Activated T-cell treated with anti-CD3 and anti-CD28 coated beads, Interleukin-2, amount 50 U/mL, for 1 hour (primary cell): Measurements from ENCODE around the gene FAM13A.
"Not testable (repeated sequence)": the region's sequence is repeated elsewhere in the genome, so short reads cannot be mapped to it uniquely, and the experiment has no call there.

Experiments used
- DNase-seq: peaks from one replicate; pipeline ENCODE4 v3.0.0-alpha.2; 2020

The FAM13A gene

DNA sequence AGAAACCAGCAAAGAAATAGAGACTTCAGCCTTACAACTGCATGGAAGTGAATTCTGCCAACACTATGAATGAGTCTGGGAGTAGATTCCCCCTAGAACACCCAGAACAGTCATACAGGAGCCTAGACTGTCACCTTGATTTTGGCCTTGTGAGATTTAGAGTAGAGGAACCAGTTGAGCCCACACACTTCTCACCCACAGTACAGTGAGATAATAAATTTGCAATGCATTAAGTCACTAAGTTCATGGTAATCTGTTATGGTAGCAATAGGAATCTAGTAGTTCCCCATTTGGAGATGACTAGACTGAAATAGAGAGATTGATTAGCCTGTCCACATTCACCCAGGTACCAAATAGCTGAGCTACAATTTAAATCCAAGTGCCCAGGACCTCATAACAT, 59.0 kb downstream of the FAM13A start:
- no peak for DNase-seq

DNA sequence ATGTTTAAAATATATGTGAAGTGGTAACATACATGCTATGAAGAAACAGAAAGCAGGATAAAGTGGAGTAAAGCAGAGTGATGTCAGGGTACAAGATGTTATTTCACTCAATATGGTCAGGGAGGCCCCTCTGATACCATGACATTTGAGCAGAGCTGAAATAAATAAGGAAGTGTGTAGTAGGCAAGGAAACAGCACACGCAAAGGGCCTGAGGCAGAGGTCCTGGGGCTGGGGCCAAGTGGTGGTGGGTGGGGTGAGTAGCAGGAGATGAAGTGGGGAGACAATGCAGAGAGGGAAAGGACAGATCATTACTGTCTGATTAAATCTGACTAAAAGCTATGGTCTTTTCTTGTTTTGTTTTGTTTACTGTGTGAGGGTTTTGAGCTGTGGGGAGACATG, 61.1 kb downstream of the FAM13A start:
- DNase-seq: no peak

DNA sequence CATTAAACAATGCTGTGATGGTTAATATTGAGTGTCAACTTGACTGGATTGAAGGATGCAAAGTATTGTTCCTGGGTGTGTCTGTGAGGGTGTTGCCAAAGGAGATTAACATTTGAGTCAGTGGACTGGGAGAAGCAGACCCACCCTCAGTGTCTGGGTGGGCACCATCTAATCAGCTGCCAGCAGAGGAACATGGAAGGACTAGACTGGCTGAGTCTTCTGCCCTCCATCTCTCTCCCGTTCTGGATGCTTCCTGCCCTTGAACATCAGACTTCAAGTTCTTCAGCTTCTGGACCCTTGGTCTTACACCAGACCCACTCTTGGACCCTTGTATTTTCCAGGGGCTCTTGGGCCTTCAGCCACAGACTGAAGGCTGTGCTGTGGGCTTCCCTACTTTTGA, 61.7 kb downstream of the FAM13A start:
- not testable (repeated sequence) for DNase-seq

DNA sequence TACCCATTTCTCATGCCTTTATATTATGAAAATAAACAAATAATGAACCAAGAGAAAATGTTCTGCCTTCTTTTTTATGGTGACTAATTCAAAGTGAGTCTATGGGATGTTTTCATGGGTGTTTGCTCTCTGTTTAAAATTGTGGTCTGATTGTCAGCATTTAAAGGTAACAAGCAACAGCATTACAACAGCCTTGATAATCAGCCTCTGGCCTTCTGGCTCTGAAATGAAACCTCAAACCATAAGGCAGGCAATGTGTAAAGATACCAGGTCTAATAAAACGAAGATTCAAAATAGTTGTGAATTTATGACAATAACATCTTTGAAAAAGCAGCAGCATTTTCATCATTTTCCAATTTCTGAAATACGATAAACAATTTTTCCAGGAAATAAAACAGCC, 63.7 kb downstream of the FAM13A start:
- no peak for DNase-seq

DNA sequence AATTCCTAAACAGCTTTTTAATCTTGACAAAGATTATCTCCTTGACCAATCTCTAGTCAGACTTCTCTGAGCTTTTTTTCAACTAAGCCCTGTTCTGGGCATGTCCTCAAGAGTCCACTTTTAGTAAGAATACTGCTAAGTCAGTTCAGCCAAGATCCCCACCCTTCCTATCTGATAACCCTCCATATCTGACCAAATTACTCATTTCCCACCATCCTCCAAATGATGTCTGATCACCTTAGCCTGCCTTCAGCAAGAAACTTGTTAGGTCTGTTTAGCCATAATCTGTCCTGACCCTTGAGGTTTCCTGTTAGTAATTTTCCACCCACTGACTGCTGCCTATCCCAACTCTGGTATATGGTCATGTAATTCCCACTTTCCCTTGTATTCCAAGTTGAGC, 65.2 kb downstream of the FAM13A start:
- no peak for DNase-seq

DNA sequence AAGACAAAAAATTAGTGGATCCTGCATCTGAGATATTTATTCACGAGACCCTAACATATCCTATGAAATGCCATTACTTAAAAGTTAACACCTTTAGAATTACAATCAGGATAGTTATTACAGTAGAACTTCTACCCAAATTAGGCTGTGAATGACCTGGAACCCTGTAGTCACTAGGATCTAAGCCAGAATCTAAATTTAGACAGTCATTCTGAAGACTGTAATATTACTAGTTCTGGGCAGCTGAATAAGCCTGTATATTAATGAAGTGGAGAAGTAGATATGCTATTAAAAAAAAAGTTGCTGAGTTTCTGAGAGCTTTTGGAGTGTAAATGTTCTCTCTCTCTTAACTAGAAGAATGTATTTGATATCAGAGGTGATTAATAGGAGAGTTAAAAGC, 67.0 kb downstream of the FAM13A start:
- DNase-seq: no peak

DNA sequence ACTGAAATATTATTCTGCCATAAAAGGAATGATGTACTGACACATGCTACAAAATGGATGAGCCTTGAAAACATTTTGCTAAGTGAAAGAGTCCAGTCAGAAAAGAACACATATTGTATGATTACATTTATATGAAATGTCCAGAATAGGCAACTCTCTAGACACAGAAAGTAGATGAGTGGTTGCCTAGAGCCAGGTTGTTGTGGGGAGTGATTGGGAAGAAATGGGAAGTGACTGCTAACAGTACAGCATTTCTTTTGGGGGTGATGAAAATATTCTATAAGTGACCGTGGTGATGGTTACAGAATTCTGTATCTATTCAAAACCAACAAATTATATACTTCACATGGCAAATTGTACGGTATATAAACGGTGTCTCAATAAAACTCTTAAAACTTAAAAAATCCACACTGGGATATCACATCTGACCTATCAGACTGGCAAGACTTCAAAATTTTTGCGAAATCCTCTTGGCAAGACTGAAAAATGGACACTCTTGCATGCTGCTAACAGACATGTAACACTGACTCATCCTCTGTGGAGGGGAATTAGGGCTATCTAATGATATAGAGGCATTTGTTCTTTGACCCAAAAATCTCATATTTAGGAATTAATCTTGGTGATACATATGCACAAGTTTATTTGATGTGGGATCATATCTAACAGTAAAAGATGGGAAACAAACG, 71.8 kb downstream of the FAM13A start:
- DNase-seq: no peak

DNA sequence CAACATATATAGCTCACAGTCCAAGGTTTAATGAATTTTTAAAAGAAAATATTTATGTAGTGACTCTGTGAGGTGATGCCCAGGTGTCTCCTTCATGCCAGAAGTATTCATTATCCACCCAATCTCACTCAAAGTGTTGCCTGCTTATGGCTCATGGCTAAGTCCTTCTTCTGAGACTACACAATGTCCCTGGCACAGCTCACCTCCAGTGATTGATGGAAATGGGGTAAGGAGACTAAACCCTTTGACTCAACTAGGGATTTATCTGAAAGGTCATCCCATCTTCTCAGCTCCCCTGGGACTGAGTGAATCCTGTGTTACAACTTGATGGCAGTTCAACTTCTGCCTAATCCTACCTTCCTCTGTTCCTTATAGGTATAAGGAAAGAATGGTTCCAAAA, 74.2 kb downstream of the FAM13A start:
- DNase-seq: no peak

DNA sequence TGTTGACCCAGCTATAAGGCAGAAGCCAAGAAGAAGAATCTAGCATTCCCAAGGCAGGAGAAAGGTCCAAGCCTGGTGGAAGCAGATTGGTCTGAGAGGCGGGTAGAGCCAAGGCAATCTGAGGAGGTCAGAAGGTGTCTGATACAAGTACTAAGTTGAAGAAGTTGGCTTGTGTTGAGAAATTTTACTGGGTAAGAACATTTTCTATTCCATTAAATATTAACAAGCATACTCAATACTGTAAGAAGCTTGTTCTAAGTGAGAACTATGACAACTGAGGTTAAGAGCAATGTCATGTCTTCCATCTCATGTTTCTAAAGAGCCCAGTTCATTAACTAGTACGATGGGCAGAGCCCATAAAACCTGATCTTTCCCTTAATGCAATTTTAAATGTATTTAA, 75.0 kb downstream of the FAM13A start:
- DNase-seq: no peak

DNA sequence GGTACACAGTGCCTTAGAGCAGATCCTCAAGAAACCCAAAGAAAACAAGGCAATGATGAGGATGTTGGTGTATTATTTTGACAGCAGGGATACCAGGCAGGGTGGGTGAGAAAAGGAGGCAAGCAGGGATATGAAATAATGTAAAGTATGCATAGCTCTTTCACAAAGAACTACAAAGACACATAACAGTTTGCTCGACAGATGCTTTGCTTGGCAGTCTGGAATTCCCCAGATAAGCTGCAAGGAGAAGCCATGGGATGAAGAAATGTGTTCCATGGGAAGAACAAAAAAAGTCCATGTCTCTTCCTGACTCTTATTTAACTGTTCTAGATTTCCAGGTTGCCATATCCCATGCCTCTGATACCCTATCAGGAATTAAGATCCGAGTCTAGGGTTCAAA, 75.4 kb downstream of the FAM13A start:
- no peak for DNase-seq

DNA sequence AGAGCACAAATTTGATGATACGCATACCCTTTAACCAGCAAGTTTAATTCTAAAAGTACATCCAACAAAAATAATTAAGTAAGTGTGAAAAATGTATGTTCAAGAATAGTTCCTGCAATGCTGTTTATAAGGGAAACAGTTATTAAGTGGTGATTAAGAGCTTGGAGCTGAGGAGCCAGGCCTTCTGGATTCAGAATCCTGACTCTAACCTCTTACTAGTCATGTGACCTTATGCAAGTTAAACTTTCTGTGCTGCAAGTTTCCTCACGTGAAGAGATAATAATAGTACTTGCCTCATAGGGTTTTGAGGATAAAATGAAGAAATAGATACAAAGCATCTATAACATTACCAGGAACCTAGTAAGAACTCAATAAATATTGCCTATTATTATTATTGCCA, 77.7 kb downstream of the FAM13A start:
- DNase-seq: no peak

DNA sequence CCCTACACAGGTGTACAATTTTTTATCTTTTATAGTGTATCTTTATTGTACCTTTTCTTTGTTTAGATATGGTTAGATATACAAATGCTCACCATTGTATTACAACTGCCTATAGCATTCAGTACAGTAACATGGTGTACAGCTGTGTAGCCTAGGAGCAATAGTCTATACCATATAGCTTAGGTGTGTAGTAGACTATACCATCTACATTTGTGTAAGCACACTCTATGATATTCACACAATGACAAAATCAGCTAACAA, 80.3 kb downstream of the FAM13A start:
- DNase-seq: no peak

DNA sequence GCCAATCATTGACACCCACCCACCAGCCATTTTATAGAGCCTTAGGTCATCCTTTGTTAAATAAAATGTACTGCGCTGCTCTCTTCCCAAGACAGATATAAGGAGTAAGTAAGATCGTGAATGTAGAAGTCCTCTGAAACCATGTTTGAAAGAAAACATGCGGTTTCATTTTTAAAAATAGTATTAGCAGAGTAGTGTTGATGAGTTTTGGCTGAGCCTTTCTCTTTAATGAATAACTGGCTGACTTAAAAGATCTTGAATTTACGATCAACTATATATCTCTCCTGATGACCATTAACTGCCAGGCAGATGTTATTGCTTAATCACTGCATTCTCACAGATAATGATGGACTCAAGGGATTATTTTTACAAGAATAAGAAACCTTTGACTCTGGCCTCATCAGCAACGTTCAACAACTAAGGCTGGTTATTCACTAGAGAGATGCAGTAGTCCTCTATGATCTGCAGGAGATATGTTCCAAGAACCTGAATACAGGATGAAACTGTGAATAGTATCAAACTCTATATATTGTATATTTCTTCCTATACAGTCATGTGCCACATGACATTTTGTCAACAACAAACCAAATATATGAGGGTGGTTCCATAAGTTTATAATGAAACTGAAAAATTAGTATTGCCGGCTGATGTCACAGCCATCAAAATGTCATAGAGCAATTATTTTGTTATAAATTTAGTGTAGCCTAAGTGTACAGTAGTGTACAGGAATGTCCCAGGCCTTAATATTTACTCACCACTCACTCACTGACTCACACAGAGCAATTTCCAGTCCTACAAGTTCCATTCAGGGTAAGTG, 80.8 kb downstream of the FAM13A start:
- no peak for DNase-seq

DNA sequence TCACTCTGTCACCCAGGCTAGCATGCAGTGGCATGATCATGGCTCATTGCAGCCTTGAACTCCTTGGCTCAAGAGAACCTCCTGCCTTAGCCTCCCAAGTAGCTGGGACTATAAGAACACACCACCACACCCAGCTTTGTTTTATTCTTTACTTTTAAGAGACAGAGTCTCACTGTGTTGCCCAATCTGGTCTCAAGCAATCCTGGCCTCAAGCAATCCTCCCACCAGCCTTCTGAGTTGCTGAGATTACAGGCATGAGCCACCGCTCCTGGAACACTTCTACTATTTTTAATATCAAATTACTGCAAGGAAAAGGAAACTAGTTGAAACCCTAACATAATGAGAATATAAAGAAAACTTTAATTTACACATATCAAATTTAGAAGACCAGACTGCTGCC, 85.4 kb downstream of the FAM13A start:
- no peak for DNase-seq

DNA sequence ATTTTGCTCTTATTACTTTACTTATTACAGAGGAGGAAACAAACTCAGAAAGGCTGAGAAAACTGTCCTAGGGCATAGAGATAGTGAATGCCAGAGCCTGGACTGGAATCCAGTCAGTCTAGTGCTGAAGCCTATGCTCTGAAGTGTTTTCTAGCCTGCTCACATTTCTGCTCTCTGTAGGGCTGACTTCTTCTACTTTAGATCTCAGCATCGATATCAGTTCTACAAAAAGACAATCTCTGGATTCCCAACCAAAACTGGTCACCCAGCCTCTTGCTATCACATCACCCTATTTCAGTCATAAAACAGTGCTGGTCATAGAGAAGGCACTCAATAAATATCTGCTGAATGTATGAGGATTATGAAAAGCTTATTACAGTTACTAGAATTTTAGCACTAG, 87.2 kb downstream of the FAM13A start:
- DNase-seq: no peak

DNA sequence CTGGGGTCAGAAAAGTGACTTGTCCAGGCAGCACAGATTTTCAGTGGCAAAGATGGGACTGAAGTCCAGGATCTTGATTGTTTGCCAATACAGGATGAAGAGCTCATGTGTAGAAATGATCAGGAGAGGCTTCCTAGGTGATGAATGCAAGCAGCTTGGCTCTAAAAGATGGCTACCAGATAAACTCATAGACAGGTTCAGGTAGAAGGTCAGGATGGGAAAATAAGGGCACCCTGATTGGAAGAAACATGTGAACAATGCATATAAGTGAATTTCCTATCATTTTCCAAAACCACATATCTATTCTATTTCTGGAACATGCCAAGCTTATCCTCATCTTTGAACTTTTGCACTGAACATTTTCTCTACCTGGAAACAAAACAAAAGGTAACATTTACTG, 87.7 kb downstream of the FAM13A start:
- no peak for DNase-seq

DNA sequence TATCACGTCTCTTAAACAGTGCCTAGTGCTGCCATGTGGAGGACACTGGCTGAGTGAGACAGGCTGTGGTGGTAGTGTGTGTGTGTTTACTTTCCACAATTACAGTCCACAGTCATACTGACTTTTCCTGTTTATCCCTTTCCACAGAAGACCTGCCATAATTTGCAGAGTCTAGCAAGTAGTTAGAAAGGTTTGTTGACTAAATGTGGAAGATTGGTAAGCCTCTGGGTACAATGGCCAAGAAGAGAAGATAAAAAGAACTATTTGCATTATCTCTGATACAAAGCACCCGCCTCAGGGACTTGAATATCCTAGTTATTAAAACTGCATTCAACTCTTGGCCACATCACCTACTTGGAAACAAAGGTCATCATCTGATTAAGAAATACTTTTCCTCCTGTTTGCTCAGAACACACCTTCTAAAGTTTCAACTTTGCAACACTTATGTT, 89.1 kb downstream of the FAM13A start:
- DNase-seq: no peak

DNA sequence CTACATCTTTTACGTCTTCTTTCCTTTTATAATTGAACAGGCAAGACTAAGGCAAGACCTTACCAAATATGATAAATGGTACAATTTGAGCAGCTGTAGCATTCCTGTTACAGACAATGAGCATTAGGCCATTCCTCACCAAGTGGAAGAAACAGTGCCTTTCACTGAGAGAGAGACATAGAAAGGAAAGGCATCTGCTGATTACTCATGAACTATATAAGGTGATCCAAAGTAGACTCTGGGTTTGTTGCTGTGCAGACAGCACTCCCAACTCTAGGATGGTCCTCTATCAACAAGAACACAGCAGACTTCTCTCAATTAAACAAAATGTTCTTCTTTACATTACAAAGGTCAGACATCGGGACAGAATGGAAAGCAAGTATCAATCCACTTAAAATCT, 91.9 kb downstream of the FAM13A start:
- no peak for DNase-seq

DNA sequence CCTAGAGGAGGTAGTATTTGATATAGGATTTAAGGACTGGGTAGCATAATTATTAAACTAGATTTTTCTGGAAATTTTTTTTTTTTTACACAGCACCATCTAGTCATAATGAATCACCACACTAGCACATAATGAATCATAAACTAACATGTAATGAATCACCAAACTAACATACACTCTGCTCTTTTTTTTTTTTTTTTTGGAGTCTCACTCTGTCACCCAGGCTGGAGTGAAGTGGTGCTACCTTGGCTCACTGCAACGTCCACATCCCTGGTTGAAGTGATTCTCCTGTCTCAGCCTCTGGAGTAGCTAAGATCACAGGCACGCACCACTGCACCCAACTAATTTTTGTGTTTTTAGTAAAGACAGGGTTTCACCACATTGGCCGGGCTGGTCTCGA, 92.5 kb downstream of the FAM13A start:
- no peak for DNase-seq

DNA sequence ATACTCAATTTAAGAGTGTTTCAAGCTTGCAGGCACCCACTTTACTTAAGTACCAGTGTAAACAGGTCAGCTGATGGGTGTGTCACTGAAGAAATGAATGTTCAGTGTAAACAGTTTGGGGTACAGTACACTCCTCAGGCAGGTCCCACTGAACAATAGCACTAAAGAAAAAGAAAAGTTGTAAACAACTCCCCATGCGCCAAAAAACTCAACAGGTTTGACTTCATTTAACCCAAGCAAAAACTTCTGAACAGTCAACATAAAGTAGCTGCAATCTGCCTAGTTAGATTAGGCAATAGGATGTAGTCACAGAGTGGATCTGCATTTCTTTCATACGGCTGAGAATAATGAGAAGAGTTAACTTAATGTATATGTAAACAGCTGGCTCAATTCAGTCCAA, 93.2 kb downstream of the FAM13A start:
- DNase-seq: no peak

DNA sequence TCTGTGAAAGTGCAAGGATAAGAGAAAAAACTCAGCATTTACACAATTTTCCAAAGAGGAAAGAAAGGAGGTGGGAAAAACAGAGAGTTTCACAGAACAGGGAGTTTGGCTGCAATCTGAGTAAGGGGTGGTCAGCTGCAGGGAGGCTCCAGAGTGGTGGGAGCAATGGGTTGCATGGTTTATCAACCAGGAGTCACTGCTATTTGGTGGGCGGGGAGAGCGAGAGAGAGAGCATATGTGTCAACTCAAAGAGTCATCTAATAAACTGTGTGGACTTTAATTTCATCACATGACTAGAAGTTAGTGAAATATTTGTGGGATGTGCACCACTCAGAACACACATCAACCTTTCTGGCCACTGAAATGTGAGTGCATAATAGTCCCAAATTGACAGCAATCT, 94.6 kb downstream of the FAM13A start:
- DNase-seq: no peak

DNA sequence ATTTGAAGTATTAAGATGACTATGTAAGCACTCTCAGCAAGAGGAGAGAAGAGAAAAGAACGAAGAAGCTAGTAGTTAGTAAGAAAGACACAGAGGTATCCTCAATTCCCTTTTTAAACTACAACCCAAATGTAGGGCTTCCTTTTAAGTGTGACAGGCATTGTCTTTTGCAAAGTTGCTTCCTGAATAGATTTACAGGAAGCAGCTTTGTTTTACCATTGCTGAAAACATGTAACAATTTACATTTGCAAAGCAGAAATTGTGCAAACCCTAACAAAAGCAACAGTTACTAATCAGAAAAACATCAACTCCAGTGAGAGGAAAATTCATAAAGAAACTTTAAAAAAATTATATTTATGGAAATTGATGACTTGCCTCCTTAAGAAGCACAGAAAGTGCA, 96.4 kb downstream of the FAM13A start:
- no peak for DNase-seq

DNA sequence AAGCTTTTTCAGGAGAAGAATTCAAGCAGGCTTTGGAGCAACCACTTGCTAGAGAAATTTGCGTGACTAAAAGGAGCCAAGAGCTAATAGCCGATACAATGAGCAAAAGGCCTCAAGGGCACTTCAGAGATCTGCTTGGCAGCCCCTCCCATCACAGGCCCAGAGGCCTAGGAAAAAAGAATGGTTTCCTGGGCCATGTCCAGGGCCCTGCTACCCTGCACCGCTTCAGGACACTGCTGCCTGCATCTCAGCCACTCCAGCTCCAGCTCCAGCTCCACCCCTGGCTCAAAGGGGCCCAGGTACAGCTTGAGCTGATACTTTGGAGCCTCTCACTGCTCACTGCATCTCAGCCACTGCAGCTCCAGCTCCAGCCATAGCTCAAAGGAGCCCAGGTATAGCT, 98.9 kb downstream of the FAM13A start:
- no peak for DNase-seq

DNA sequence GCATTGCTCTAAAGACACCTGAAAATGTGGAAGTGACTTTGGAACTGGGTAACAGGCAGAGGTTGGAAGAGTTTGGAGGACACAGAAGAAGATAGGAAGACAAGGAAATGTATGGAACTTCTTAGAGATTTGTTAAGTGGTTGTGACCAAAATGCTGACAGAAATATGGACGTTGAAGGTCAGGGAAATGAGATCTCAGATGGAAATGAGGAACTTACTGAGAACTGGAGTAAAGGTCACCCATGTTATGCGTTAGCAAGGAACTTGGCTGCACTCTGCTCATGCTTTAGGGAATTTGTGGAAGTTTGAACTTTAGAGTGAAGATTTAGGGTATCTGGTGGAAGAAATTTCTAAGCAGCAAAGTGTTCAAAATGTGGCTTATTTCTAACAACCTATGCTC, 99.4 kb downstream of the FAM13A start:
- no peak for DNase-seq
